ENCODE results near the gene GATAD2A. TPM values are rescaled to one million over a fixed set of nuclear protein-coding genes. Genes with fewer than 3 reads are reported as not detected.

The GATAD2A gene
- total and polyA plus RNA-seq, 10 of the 15 experiments (the other 5 are each of a cell fraction or from before 2014, with no cell fraction given): 2.6 to 173 (median 32.0) TPM

GRCh38 chr19:19528721-19529490, 123.4 kb downstream of the GATAD2A start, which contains the start of gene YJEFN3:
Gene YJEFN3, plus strand, starts transcription at chr19:19528911. Its CDS starts 22 bp downstream, at chr19:19528933.
- Histone ChIP-seq H3K36me3 (ENCODE audit: control insufficient read depth in 2 of 2, insufficient read depth in 2 of 2, low read length in 1 of 2) (peaks cover 7 to 23% of the 10 kb centered on the region in 2 experiments), H4K20me1 (ENCODE audit: control insufficient read depth, insufficient read depth) (no peaks in the 10 kb centered on the region), H3K4me1 (ENCODE audit: control insufficient read depth, insufficient read depth, low read length) (peaks cover 29% of the 10 kb centered on the region), H3K27ac (ENCODE audit: control insufficient read depth, insufficient read depth) (no peak within 1 kb of the TSS), H3K4me3 (no peak within 1 kb of the TSS), H3K27me3 (replicated peaks in 1 of 2; ENCODE audit: control insufficient read depth in 2 of 2, insufficient read depth in 2 of 2, low read length in 1 of 2) (no peaks in the 10 kb centered on the region), H3K4me2 (ENCODE audit: control insufficient read depth, insufficient read depth) (no peak within 1 kb of the TSS), H2AFZ (ENCODE audit: control insufficient read depth, low read depth, low read length) (no peak within 1 kb of the TSS), H3K79me2 (ENCODE audit: control insufficient read depth, insufficient read depth, low read length) (peaks cover 13% of the 10 kb centered on the region), H3K9ac (ENCODE audit: control insufficient read depth, insufficient read depth, low read length) (no peak within 1 kb of the TSS), H3K9me3 (replicated peaks; ENCODE audit: control insufficient read depth, insufficient read depth, low read length) (no peaks in the 10 kb centered on the region)
- DNase-seq (ENCODE audit: low read depth, low spot score): no peak
- FAIRE-seq: no peak
- TF ChIP-seq POLR2A (IDR thresholded peaks at IDR 0.05; ENCODE audit: low read depth, low read length) (0 out of 2 replicates have a peak, but pooled peaks have one; percentile 2), ZSCAN29 (IDR thresholded peaks at IDR 0.05) (no peak)
- in situ Hi-C loops (cut with MboI) (loop anchor here (5.0 to 25.0 kb wide), 7 partner anchors 113 to 1508 kb away; partner anchors contain the start of genes GMIP, ZNF66 and ZNF737), intact Hi-C loops (cut with micrococcal nuclease; ENCODE audit: unreplicated experiment) (no loop called here)
- ChIA-PET CTCF (interaction anchor here (0.9 kb wide), 1 partner anchor 430 kb away, joined by 4 read pairs; no protein-coding TSS in a partner anchor), POLR2A (interaction anchor here (0.6 kb wide), 1 partner anchor 40 kb away, joined by 3 read pairs; no protein-coding TSS in a partner anchor), RAD21 (ENCODE audit: unreplicated experiment) (interaction anchor here (0.6 to 1.2 kb wide), 3 partner anchors 38 to 218 kb away, joined by 3 to 4 read pairs (median 3); partner anchors contain the start of gene GMIP), SMC1A (ENCODE audit: uncharacterized antibody, unreplicated experiment) (no interaction called here)
- BruUV-seq (replicated peaks): no TSS peak
- WGBS (ENCODE audit: insufficient coverage, insufficient replicate concordance, low lambda C conversion rate, missing lambda C conversion rate): 95% methylated on average over 32 of the region's 50 CpGs
- no peak for ATAC-seq

GRCh38 chr19:19529783-19530422, 124.4 kb downstream of the GATAD2A start:
- no peak for TF ChIP-seq IRF4 (IDR thresholded peaks at IDR 0.05; ENCODE audit: low read depth, low read length)
- no peak for TF ChIP-seq RCOR1 (conservative IDR thresholded peaks at IDR 0.05; ENCODE audit: low read depth, low read length)
- no peak for TF ChIP-seq CHD2 (IDR thresholded peaks at IDR 0.05; ENCODE audit: borderline replicate concordance, low read depth, low read length)
- peak; percentile 56 for TF ChIP-seq POLR2A (IDR thresholded peaks at IDR 0.05; ENCODE audit: low read depth, low read length)
- TF ChIP-seq POU2F2 (IDR thresholded peaks at IDR 0.05; ENCODE audit: borderline replicate concordance, low read depth, low read length): no peak
- Histone ChIP-seq H3K27ac (ENCODE audit: control insufficient read depth, insufficient read depth) (no peak overlapping the region), H3K4me1 (ENCODE audit: control insufficient read depth, insufficient read depth, low read length) (peaks cover 19% of the 10 kb centered on the region), H3K4me2 (ENCODE audit: control insufficient read depth, insufficient read depth) (no peak overlapping the region), H3K9ac (ENCODE audit: control insufficient read depth, insufficient read depth, low read length) (no peak overlapping the region), H3K79me2 (ENCODE audit: control insufficient read depth, insufficient read depth, low read length) (peaks cover 6% of the 10 kb centered on the region), H4K20me1 (ENCODE audit: control insufficient read depth, insufficient read depth) (no peaks in the 10 kb centered on the region), H3K36me3 (ENCODE audit: control insufficient read depth in 2 of 2, insufficient read depth in 2 of 2, low read length in 1 of 2) (peaks cover 3 to 23% of the 10 kb centered on the region in 2 experiments), H3K9me3 (replicated peaks; ENCODE audit: control insufficient read depth, insufficient read depth, low read length) (no peaks in the 10 kb centered on the region), H2AFZ (ENCODE audit: control insufficient read depth, low read depth, low read length) (no peak overlapping the region), H3K27me3 (replicated peaks in 1 of 2; ENCODE audit: control insufficient read depth in 2 of 2, insufficient read depth in 2 of 2, low read length in 1 of 2) (no peaks in the 10 kb centered on the region), H3K4me3 (no peak overlapping the region)
- DNase-seq (ENCODE audit: low read depth, low spot score) (no peak), ATAC-seq (no peak), FAIRE-seq (no peak)
- intact Hi-C loops (cut with micrococcal nuclease; ENCODE audit: unreplicated experiment): no loop called here
- BruUV-seq (replicated peaks): no TSS peak
- in situ Hi-C loops (cut with MboI): loop anchor here (5.0 to 25.0 kb wide), 7 partner anchors 112 to 1507 kb away; partner anchors contain the start of genes GMIP, ZNF66 and ZNF737
- 52% methylated on average over 11 of the region's 11 CpGs for WGBS (ENCODE audit: insufficient coverage, insufficient replicate concordance, low lambda C conversion rate, missing lambda C conversion rate)
- RAD21 ChIA-PET (ENCODE audit: unreplicated experiment): interaction anchor here (0.6 to 1.2 kb wide), 4 partner anchors 9 to 217 kb away, joined by 3 to 5 read pairs (median 4); partner anchors contain the start of gene GMIP
- CTCF ChIA-PET: interaction anchor here (0.9 to 3.6 kb wide), 2 partner anchors 114 to 429 kb away, joined by 4 to 38 read pairs; partner anchors contain the start of gene GMIP
- POLR2A ChIA-PET: interaction anchor here (0.6 to 1.5 kb wide), 4 partner anchors 17 to 90 kb away, joined by 3 to 4 read pairs (median 4); no protein-coding TSS in a partner anchor
- SMC1A ChIA-PET (ENCODE audit: uncharacterized antibody, unreplicated experiment): no interaction called here

Measured in GM12878 (cell line).